Nephron (organoid): ENCODE measurements around the gene EYA3.

Experiments used
- H3K27ac Mint-ChIP-seq, 3 experiments: 2 replicates each; pipeline ENCODE4 v1.8.0; 2020; ENCODE audit warnings: mixed read lengths in 3 of 3, mild to moderate bottlenecking in 2 of 3, moderate library complexity in 1 of 3
- H3K27me3 Mint-ChIP-seq: 2 replicates; pipeline ENCODE4 v1.8.0; 2021; ENCODE audit warnings: low read depth, mild to moderate bottlenecking, moderate library complexity, mixed read lengths
- H3K36me3 Mint-ChIP-seq: 2 replicates; pipeline ENCODE4 v1.8.0; 2020; ENCODE audit warnings: low read depth, mixed read lengths
- H3K4me1 Mint-ChIP-seq: 2 replicates; pipeline ENCODE4 v1.8.0; 2020; ENCODE audit warnings: mixed read lengths
- H3K4me3 Mint-ChIP-seq, 3 experiments: 2 replicates each; pipeline ENCODE4 v1.8.0; 2020; ENCODE audit warnings: mild to moderate bottlenecking in 3 of 3, mixed read lengths in 3 of 3, moderate library complexity in 2 of 3
- H3K9me3 Mint-ChIP-seq: 2 replicates; pipeline ENCODE4 v1.8.0; 2020; ENCODE audit warnings: mixed read lengths
- TF ChIP-seq, protein P1 (sequence below), 3 experiments: fragments of 200-600 bp; sonication (generic); IDR thresholded peaks; one replicate each; pipeline ENCODE4 v1.5.0; 2021; ENCODE audit warnings: antibody characterized with exemption in 3 of 3; ENCODE audit not compliant: unreplicated experiment in 3 of 3

The EYA3 gene

DNA sequence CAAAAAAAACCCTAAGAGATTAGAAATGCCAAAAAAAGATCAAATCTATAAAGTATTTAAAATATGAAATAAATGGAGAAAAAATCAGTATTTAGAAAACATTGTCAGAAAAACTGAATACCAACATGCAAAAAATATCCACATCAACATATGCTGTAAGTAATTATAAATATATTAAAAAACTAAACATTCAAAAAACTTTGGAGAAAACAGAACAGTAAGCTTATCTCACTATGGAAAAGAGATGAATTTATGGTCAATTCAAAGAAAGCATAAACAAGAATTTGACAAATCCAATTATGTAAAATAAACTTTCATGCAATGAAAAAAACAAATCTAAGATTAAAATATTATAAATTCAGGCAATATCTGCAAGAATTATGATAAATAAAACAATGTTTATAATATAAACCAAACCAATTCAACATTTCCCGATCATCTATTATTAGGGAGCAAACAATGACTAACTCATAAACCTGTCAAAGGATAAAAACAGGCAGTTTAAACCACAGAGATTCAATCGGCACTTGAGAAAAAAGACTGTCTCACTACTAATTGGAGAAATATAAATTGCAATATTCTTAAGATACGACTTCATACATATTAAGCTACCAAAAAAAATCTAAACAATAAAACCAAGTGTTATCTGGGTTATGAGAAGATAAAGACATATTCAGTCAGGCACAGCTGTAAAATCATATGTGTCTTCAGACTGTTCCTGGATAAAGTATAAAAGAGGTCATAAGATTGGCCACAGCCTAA, 21.8 kb downstream of the EYA3 start:
- no peaks in the 10 kb centered on the region for H3K9me3 Mint-ChIP-seq
- H3K36me3 Mint-ChIP-seq = peaks cover 14% of the 10 kb centered on the region
- H3K4me1 Mint-ChIP-seq = peaks cover 14% of the 10 kb centered on the region
- TF ChIP-seq, protein P1, sequence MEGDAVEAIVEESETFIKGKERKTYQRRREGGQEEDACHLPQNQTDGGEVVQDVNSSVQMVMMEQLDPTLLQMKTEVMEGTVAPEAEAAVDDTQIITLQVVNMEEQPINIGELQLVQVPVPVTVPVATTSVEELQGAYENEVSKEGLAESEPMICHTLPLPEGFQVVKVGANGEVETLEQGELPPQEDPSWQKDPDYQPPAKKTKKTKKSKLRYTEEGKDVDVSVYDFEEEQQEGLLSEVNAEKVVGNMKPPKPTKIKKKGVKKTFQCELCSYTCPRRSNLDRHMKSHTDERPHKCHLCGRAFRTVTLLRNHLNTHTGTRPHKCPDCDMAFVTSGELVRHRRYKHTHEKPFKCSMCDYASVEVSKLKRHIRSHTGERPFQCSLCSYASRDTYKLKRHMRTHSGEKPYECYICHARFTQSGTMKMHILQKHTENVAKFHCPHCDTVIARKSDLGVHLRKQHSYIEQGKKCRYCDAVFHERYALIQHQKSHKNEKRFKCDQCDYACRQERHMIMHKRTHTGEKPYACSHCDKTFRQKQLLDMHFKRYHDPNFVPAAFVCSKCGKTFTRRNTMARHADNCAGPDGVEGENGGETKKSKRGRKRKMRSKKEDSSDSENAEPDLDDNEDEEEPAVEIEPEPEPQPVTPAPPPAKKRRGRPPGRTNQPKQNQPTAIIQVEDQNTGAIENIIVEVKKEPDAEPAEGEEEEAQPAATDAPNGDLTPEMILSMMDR (IDR thresholded peaks at IDR 0.05; ENCODE audit: unreplicated experiment in 3 of 3) = no peak
- peak overlapping the region; percentile 5 to 15 (median 10) for H3K27ac Mint-ChIP-seq
- no peak overlapping the region for H3K4me3 Mint-ChIP-seq
- no peaks in the 10 kb centered on the region for H3K27me3 Mint-ChIP-seq

DNA sequence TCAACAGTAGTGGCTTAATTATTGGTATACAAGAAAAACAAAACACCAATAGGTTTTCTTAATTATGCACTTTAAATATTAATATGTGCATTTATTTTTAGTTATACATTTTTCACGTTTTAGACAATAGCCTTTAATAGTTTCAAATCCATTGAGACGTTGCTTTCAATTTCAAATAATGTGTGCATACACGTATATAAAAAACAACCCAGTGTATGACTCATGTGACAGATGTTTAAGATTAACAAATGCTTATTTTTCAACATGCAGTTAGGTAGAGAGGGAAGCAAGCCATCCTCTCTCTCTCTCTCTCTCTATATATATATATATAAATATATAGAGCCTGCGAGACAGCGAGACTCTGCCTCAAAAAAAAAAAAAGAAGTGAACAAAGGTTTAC, 24.3 kb downstream of the EYA3 start:
- Mint-ChIP-seq H3K4me3 (no peak overlapping the region), H3K27ac (no peak overlapping the region), H3K27me3 (no peaks in the 10 kb centered on the region), H3K4me1 (peaks cover 18% of the 10 kb centered on the region), H3K9me3 (no peaks in the 10 kb centered on the region), H3K36me3 (peaks cover 8% of the 10 kb centered on the region)
- TF ChIP-seq, protein P1 (IDR thresholded peaks at IDR 0.05; ENCODE audit: unreplicated experiment in 3 of 3) = no peak

DNA sequence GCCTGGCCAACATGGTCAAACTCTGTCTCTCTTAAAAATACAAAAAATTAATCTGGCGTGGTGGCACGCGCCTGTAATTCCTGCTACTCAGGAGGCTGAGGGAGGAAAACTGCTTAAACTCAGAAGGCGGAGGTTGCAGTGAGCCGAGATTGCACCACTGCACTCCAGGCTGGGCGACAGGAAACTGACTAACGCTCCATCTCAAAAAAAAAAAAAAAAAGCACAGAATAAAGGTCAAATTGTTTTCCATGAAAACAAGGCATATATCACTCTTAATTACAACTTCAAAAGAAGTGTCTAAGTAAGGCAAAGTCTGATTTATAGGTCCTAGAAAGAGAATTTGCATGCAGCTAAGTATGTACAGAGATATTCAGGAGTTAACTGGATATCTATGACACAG, 25.6 kb downstream of the EYA3 start:
- TF ChIP-seq, protein P1 (IDR thresholded peaks at IDR 0.05; ENCODE audit: unreplicated experiment in 3 of 3) = no peak
- H3K4me1 Mint-ChIP-seq = peaks cover 18% of the 10 kb centered on the region
- peaks cover 8% of the 10 kb centered on the region for H3K36me3 Mint-ChIP-seq
- no peak overlapping the region for H3K4me3 Mint-ChIP-seq
- H3K9me3 Mint-ChIP-seq = no peaks in the 10 kb centered on the region
- no peaks in the 10 kb centered on the region for H3K27me3 Mint-ChIP-seq
- H3K27ac Mint-ChIP-seq = no peak overlapping the region

DNA sequence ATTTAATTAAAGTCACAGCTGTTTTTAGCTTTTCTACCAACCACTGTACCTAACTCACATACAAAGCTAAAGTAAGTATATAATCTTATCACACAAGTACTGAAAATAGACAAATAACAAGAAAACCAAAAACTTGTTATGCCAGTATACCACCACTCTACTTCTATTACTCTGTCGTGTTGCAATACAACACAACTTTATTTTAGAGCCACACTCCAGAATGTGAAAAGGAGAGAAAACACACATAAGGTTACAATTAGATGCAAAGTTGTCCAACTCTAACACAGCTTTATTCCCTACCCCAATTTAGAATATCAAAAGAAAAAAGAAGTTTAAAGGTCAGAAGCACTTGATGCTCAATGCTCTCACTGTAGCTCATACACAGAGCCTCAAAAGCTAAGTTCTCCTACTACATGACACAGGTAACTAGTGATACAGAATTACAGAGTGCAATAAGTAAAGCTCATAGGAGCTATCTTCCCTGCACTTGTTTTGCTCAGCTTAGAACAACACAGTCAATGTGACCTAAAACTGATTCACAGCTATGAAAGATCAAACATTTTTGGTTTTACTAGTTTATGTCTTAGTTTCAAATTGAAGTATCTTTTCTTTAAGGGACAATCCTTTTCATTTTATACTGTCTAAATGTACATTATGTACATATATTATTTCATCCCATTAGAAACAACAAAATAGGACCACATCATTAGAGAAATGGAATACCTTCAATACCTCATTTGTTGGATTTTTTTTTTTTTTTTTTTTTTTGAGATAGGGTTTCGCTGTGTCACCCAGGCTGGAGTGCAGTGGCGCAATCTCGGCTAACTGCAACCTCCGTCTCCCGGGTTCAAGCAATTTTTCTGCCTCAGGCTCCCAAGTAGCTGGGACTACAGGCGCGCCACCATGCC, 29.2 kb downstream of the EYA3 start:
- H3K36me3 Mint-ChIP-seq = peaks cover 15% of the 10 kb centered on the region
- no peak overlapping the region for H3K4me3 Mint-ChIP-seq
- TF ChIP-seq, protein P1 (IDR thresholded peaks at IDR 0.05; ENCODE audit: unreplicated experiment in 3 of 3) = no peak
- no peaks in the 10 kb centered on the region for H3K9me3 Mint-ChIP-seq
- H3K4me1 Mint-ChIP-seq = peaks cover 8% of the 10 kb centered on the region
- no peaks in the 10 kb centered on the region for H3K27me3 Mint-ChIP-seq
- H3K27ac Mint-ChIP-seq = peak overlapping the region in 1 of 3 experiments; percentile 34

DNA sequence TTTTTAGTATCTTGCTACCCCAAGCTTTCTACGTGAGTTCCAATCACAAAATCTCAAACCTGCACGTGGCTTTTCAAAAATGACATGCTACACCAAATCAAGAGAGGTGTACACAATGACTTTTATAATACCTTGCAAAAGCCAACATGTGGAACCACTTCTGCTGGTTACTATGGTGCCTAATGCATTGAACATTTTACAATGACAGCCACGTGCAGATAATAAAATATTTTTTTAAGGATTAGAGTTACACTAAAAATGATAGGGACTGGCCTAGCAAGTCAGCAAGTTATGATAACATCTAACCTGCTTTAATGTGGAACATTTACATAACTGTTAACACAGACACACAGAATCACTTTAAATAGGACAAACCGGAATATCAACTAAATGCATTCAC, 30.2 kb downstream of the EYA3 start:
- H3K9me3 Mint-ChIP-seq = no peaks in the 10 kb centered on the region
- TF ChIP-seq, protein P1 (IDR thresholded peaks at IDR 0.05; ENCODE audit: unreplicated experiment in 3 of 3) = no peak
- H3K27me3 Mint-ChIP-seq = no peaks in the 10 kb centered on the region
- H3K4me1 Mint-ChIP-seq = peaks cover 8% of the 10 kb centered on the region
- H3K4me3 Mint-ChIP-seq = no peak overlapping the region
- peaks cover 18% of the 10 kb centered on the region for H3K36me3 Mint-ChIP-seq
- H3K27ac Mint-ChIP-seq = peak overlapping the region in 1 of 3 experiments; percentile 28
